ENCODE data around the gene RALGPS1.

The RALGPS1 gene

GRCh38 chr9:127133739-127134167 is 219.2 kb downstream of the RALGPS1 start:
- TF ChIP-seq CTCF (IDR thresholded peaks at IDR 0.05; ENCODE audit: borderline replicate concordance, insufficient read depth, low read depth, low read length) = no peak
- H3K4me3 ChIP-seq (ENCODE audit: low read depth, low read length) = no peak overlapping the region

- H3K4me3 ChIP-seq (ENCODE audit: low read depth, low read length) = no peak overlapping the region
- TF ChIP-seq CTCF (IDR thresholded peaks at IDR 0.05; ENCODE audit: borderline replicate concordance, insufficient read depth, low read depth, low read length) = no peak
These were observed 220.6 kb downstream of the RALGPS1 start for GRCh38 chr9:127135056-127135745.

- no peak for TF ChIP-seq CTCF (IDR thresholded peaks at IDR 0.05; ENCODE audit: borderline replicate concordance, insufficient read depth, low read depth, low read length)
- H3K4me3 ChIP-seq (ENCODE audit: low read depth, low read length) = no peak overlapping the region
These were observed 221.7 kb downstream of the RALGPS1 start for GRCh38 chr9:127136081-127136879.

- no peak for TF ChIP-seq CTCF (IDR thresholded peaks at IDR 0.05; ENCODE audit: borderline replicate concordance, insufficient read depth, low read depth, low read length)
- H3K4me3 ChIP-seq (ENCODE audit: low read depth, low read length) = no peak overlapping the region
These were observed 222.5 kb downstream of the RALGPS1 start for GRCh38 chr9:127136880-127137639.

- no peak for TF ChIP-seq CTCF (IDR thresholded peaks at IDR 0.05; ENCODE audit: borderline replicate concordance, insufficient read depth, low read depth, low read length)
- H3K4me3 ChIP-seq (ENCODE audit: low read depth, low read length) = no peak overlapping the region
These were observed 223.2 kb downstream of the RALGPS1 start for GRCh38 chr9:127137640-127138360.

GRCh38 chr9:127138444-127138843 is 223.9 kb downstream of the RALGPS1 start:
- no peak for TF ChIP-seq CTCF (IDR thresholded peaks at IDR 0.05; ENCODE audit: borderline replicate concordance, insufficient read depth, low read depth, low read length)
- no peak overlapping the region for H3K4me3 ChIP-seq (ENCODE audit: low read depth, low read length)

All from GM12875 (cell line).